RWPE2 (cell line): ENCODE measurements around the gene TBC1D16.
A peak's percentile ranks its signal among the peaks of the same experiment; 100 is the strongest.

Source experiments
- ATAC-seq: fragments of 200-7000 bp; cut with Tn5 transposase; 3 replicates; pipeline ENCODE4 v1.9.1; 2021; ENCODE audit warnings: low read depth
- DNase-seq: peaks from one replicate; pipeline ENCODE4 v3.0.0-alpha.2; 2020; ENCODE audit warnings: low spot score
- H3K27ac ChIP-seq: fragments of 450-650 bp; 2 replicates; pipeline ENCODE4 v1.5.1; 2017; ENCODE audit warnings: mild to moderate bottlenecking; ENCODE audit not compliant: poor library complexity, severe bottlenecking
- H3K27me3 ChIP-seq: fragments of 250-450 bp; sonication (Bioruptor Pico); 2 replicates; pipeline ENCODE4 v1.5.1; 2021; ENCODE audit warnings: mild to moderate bottlenecking, moderate library complexity; ENCODE audit not compliant: insufficient read depth, poor library complexity, severe bottlenecking
- H3K36me3 ChIP-seq: fragments of 250-450 bp; sonication (Bioruptor Pico); 2 replicates; pipeline ENCODE4 v1.5.1; 2020; ENCODE audit warnings: low read depth, mild to moderate bottlenecking, moderate library complexity
- H3K4me1 ChIP-seq: fragments of 250-450 bp; sonication (Bioruptor Pico); 2 replicates; pipeline ENCODE4 v1.5.1; 2021; ENCODE audit warnings: mild to moderate bottlenecking, moderate library complexity; ENCODE audit not compliant: insufficient read depth, poor library complexity, severe bottlenecking
- H3K4me3 ChIP-seq: fragments of 250-450 bp; sonication (Bioruptor Pico); 2 replicates; pipeline ENCODE4 v1.5.1; 2021; ENCODE audit warnings: mild to moderate bottlenecking, moderate library complexity; ENCODE audit not compliant: severe bottlenecking
- H3K9me3 ChIP-seq: fragments of 250-450 bp; sonication (Bioruptor Pico); 2 replicates; pipeline ENCODE4 v1.5.1; 2021; ENCODE audit warnings: mild to moderate bottlenecking, moderate library complexity; ENCODE audit not compliant: severe bottlenecking
- CTCF ChIP-seq: fragments of 450-650 bp; IDR thresholded peaks from one replicate; pipeline ENCODE4 v1.5.1; 2017; ENCODE audit warnings: mild to moderate bottlenecking, moderate library complexity; ENCODE audit not compliant: poor library complexity, severe bottlenecking

TBC1D16 gene

GRCh38 chr17:79888811-79889634, 146.6 kb downstream of the TBC1D16 start:
- no peaks in the 10 kb centered on the region for H3K27me3 ChIP-seq
- no peaks in the 10 kb centered on the region for H3K9me3 ChIP-seq
- H3K27ac ChIP-seq: no peak overlapping the region
- TF ChIP-seq CTCF: no peak
- H3K36me3 ChIP-seq: no peaks in the 10 kb centered on the region
- no peak; the same call in 2 of the 3 replicates for ATAC-seq
- H3K4me3 ChIP-seq: no peak overlapping the region
- no peak for DNase-seq
- no peaks in the 10 kb centered on the region for H3K4me1 ChIP-seq

GRCh38 chr17:79888009-79888540, 147.6 kb downstream of the TBC1D16 start:
- Histone ChIP-seq H3K27ac (no peak overlapping the region), H3K27me3 (no peaks in the 10 kb centered on the region), H3K36me3 (no peaks in the 10 kb centered on the region), H3K4me1 (no peaks in the 10 kb centered on the region), H3K9me3 (no peaks in the 10 kb centered on the region), H3K4me3 (no peak overlapping the region)
- DNase-seq: no peak
- ATAC-seq: no peak
- no peak for TF ChIP-seq CTCF

- H3K4me1 ChIP-seq: no peaks in the 10 kb centered on the region
- no peak for TF ChIP-seq CTCF
- no peaks in the 10 kb centered on the region for H3K27me3 ChIP-seq
- no peak for DNase-seq
- H3K9me3 ChIP-seq: no peaks in the 10 kb centered on the region
- ATAC-seq: no peak
- no peak overlapping the region for H3K27ac ChIP-seq
- no peaks in the 10 kb centered on the region for H3K36me3 ChIP-seq
- no peak overlapping the region for H3K4me3 ChIP-seq
Measured at GRCh38 chr17:79887451-79887991, 148.2 kb downstream of the TBC1D16 start.

GRCh38 chr17:79883202-79883601, 152.5 kb downstream of the TBC1D16 start:
- no peak for TF ChIP-seq CTCF
- Histone ChIP-seq H3K4me1 (no peaks in the 10 kb centered on the region), H3K4me3 (no peak overlapping the region), H3K27ac (no peak overlapping the region), H3K9me3 (no peaks in the 10 kb centered on the region), H3K36me3 (no peaks in the 10 kb centered on the region), H3K27me3 (no peaks in the 10 kb centered on the region)
- ATAC-seq (no peak), DNase-seq (peak; percentile 11)
